Stimulated activated CD4-positive, alpha-beta T cell treated with anti-CD3 and anti-CD28 coated beads, Interleukin-12 subunit alpha, Interleukin-12 subunit beta, amount 100 ng/mL, for 4 hours (primary cell): Measurements from ENCODE around the gene TMEM131.
"Not testable (repeated sequence)": the region's sequence is repeated elsewhere in the genome, so short reads cannot be mapped to it uniquely, and the experiment has no call there.

Source experiments
- DNase-seq: peaks from one replicate; pipeline ENCODE4 v3.0.0-alpha.2; 2020

Gene TMEM131

GRCh38 chr2:97995734-97996624, at the start of gene TMEM131:
TMEM131 (minus strand) TSS chr2:97995948; CDS start chr2:97995662, 286 bp downstream.
- peak; percentile 98 for DNase-seq

DNA sequence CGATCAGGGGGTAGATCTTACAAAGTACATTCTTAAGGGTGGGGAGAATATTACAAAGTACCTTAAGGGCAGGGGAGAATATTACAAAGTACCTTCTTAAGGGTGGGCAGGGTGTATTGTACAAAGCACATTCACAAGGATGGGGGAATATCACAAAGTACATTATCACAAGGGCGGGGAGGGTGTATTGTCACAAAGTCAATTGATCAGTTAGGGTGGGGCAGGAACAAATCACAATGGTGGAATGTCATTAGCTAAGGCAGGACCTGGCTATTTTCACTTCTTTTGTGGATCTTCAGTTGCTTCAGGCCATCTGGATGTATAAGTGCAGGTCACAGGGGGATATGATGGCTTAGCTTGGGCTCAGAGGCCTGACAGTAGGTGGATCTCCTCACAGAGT, 49.0 kb upstream of the TMEM131 start:
- not testable (repeated sequence) for DNase-seq

GRCh38 chr2:98043101-98043500, 47.4 kb upstream of the TMEM131 start:
- DNase-seq: no peak

GRCh38 chr2:98040331-98040939, 44.7 kb upstream of the TMEM131 start:
- no peak for DNase-seq

GRCh38 chr2:98039085-98039756, 43.5 kb upstream of the TMEM131 start:
- no peak for DNase-seq

- no peak for DNase-seq
Observed at GRCh38 chr2:98037666-98038336, 42.1 kb upstream of the TMEM131 start.

GRCh38 chr2:98037206-98037605, 41.5 kb upstream of the TMEM131 start:
- no peak for DNase-seq

DNA sequence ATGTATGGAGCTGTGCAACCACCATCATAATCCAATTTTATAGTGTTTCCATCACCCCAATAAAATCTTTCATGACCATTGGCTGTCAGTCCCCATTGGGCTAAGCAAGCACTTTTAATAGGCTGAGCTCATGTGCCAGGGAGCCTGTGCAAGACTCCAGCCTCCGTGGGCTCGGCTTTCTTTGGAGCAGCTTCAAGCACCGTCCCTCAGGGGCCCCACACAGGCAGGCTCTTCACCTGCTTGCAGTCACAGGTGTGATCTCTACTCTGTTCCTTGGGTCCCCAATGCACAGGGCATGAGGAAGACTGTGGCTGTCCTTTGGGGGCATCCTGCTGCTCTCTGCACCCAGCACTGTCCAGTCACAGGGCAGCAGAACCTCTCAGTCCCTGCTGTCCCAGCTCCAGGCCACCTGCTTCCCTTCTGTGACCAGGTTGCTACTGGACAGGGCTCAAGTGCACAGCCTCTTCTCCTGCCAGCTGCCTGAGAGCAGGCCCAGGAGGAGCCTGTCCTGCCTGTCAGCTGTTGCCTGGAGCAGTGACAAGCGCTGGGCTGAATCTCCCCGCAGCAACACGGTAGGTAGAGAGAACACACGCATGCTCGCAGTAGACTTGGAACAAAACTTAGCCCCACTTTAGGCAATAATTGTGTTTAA, 40.7 kb upstream of the TMEM131 start:
- DNase-seq: no peak

- DNase-seq: no peak
Observed at GRCh38 chr2:98034745-98035144, 39.0 kb upstream of the TMEM131 start.

DNA sequence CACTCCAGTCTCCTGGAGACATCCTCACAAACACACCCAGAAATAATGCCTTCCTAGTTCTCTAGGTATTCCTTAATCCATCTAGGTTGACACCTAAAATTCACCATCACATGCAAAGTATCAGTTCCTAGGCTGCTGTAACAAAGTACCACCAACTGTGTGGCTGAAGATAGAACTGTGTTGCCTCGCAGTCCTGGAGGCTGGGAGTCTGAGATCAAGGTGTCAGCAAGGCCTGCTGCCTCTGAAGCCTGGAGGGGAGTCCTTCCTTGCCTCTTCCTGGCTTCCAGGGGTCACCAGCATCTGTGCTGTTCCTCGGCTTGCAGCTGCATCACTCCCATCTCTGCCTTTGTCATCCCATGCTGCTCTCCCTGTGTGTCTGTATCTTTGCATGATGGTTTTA, 36.3 kb upstream of the TMEM131 start:
- DNase-seq: no peak

DNA sequence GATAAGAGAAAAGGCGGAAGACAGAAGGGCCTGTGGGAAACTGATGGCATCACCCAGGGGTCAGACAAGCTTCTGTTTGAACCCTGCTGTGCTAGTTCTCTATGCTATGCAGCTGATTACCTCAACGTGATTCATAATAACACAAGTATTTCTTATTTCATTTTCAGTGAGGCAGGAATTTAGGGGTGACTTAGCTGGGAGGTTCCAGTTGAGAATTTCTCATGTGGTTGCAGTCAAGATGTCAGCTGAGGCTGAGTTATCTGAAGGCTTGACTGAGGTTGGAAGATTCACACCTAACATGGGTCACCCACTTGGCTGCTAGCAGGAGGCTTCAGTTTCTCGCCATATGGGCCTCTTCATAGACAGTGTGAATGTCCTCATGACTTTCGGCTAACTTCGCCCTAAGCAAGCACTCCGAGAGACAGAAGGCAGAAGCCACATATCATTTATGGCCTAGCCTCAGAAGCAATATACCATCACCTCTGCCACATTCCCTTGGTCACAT, 34.0 kb upstream of the TMEM131 start:
- no peak for DNase-seq

DNA sequence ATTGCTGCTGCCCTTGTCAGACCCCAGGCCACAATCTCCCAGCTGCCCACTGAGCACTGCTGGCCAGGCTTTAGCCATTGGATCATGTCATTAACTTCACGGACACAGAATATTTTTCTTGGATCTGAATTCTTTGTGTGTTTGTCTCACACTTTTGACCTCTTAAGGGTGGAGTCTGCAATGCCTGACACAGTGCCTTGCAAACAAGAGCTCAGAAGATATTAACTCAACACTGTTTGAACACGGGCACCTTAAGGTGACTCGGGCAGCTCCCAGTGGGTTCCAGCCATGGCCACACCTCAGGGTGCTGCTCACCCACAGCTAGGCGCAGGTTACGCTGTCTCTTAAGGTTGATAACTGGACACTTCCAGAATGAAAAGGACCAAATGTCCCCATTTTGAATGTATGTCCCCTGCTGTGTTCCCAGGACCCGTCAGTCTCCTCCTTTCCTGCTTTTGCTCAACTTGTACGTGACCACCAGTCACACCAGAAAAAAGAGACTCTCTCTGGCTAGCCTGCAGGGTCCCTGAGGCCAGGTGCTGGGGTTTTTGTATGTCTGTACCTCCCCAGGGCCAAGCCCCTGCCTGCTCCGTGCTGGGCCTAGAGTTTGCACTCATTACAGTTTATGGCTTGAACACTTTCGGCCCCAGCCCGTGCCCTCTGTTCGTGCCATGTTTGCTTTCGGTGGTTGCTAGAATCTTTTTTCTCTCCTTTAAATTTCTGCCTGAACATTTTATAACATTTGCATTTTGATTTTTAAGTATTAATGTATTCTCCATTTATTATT, 33.4 kb upstream of the TMEM131 start:
- no peak for DNase-seq

DNA sequence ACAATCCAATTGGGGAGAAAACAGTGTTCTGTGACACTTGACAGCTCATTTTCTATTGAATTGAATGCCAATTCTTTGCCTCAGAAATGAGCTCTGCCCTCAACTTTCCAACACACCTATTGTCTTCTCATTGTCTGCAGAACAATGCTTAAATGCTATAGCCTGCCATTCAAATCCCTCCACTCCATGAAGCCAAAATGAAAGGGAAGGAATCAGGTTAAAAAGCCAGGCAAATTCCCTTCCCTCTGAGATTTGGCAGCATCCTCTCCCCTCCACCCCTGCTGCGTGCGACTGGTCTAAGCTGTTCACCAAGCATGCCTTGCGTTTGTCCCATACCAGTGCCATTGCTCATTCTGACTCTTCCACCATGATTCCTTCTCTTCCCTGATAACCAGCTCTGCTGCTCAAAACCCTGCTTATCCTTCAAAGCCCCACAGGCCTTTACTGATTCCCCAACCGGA, 32.4 kb upstream of the TMEM131 start:
- DNase-seq: no peak

DNA sequence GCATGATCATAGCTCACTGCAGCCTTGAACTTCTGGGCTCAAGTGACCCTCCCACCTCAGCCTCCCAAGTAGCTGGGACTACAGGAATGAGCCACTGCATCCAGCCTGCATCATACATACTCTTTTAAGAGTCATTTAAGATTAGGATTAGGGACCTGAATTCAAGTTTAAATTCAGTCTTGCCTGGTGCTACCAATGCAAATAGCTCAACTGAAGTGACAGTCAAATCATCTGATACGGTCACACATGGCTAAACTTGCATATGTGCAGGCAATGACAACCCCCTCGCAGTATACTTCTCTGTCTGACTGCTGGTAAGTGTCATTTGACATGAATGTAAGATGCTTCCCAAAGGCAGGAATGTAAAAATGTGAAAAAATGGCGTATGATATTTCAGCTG, 31.8 kb upstream of the TMEM131 start:
- no peak for DNase-seq

DNA sequence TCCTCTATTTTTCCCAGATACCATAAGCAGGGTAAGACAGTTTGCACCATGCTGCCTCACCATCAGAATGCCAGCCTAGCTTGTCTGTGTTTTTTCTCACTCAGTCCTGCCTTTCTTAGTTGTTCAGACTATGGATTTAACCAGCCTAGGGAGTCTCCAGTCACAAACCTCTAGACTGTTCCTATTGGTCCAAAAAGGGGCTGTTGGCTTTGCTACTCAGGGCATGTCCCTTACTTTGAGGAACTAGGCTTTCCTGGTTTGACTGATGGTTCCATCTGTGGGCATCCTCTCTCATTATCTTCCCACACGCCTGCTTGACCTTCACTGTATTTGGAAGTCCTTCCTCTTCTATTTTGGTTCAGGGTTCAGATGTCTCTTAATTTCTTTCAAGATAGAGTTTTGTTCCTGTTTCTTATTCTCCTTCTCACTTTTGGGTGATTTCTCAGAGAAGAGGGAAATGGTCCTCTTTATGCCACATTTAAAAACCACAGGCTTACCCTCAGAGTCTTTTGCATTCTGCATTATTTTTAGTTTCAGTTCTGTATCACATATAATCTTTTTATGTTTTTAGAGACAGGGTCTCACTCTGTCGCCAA, 31.3 kb upstream of the TMEM131 start:
- no peak for DNase-seq

DNA sequence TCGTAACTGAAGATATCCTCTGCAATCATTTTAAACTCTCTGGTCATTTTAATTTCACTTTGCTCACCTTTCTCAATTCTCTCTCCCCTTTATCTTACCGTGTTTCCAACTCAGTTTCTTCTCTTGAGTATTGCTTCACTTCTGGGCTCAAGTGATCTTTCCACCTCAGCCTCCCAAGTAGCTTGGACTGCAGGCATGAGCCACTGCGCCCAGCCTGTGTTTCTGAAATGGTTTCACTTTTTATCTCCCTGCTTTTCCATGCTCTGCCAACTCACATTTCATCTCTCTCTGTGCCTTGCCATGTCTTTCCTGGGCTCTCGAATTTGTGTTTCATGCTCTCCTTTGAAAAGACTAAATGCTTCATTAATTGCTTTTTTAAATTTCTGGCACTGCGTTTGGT, 30.5 kb upstream of the TMEM131 start:
- DNase-seq: no peak

- DNase-seq: no peak
Observed at GRCh38 chr2:98025481-98026037, 29.8 kb upstream of the TMEM131 start.

DNA sequence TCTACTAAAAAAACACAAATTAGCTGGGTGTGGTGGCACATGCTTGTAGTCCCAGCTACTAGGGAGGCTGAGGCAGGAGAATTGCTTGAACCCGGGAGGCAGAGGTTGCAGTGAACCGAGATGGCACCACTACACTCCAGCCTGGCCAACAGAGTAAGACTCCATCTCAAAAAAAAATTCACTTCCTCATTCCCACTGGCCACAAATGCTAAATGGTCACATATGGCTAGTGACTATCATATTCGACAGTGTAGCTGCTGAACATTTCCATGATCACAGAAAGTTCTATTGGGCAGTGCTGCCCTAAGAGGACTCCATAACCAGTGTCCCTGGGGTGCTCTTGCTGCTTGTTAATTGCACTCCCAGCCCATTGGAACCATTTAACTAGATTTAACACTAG, 26.3 kb upstream of the TMEM131 start:
- DNase-seq: not testable (repeated sequence)

GRCh38 chr2:98020992-98021713, 25.4 kb upstream of the TMEM131 start:
- no peak for DNase-seq

DNA sequence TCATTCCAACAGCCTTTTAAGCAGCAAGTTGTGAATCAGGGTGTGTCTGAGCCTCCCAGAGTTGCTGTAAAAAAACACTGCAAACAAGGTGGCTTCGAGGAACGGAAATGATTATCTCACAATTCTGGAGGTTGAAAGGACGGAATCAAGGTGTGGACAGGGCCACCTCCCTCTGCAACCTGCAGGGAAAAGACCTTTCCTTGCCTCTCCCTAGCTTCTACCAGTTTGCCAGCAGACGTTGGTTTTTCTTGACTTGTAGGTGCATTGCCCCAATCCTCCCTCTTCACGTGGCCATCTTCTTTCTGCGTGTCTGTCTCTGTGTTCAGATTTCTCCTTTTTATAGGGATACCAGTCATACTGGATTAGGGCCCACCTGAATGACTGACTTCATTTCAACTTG, 24.8 kb upstream of the TMEM131 start:
- no peak for DNase-seq
